GM18517 (cell line): ENCODE data around the gene ANKRD36C.
"Not testable (repeated sequence)": the region's sequence is repeated elsewhere in the genome, so short reads cannot be mapped to it uniquely, and the experiment has no call there.

Experiments used
- ATAC-seq: cut with Tn5 transposase; IDR thresholded peaks from one replicate; pipeline ENCODE4 v1.9.1; 2021; ENCODE audit warnings: mild to moderate bottlenecking, moderate library complexity; ENCODE audit not compliant: unreplicated experiment

The ANKRD36C gene

DNA sequence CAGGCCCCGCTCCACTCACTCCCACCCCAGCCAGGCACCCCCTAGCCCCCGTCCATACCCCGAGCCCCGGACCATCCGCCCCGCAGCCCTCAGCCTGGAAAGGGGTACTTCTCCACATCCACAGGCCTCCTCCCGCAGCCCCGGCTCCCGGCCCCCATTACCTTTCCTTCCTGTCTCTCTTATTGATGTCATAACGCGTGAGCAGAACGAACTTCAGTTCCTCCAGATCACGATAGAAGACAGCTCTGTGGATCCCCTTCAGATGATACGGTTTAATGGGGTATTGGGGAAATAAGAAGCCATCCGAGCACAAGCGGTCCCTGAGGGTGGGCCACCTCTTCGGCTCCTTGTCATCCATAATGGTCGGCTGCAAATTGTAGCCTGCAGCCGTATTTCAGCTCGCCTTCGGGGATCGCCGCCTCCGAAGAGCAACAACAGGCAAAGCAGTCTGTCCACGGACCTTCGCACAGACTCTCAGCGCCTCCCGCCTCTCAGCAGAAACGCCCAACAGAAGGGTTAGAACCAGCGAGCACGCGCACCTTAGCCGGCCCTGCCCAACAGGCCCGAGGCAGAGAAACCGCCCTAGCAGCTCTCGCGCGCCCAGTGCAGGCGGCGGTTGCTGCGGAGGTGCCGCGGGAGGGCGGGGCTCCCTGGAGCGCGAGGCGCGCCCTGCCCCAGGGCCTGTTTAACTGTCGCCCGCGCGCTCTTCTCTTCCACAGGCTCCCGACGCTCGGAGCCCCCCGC, at the start of gene ANKRD36C:
ANKRD36C (minus strand) TSS at position 474 of the 744 bp plus-strand sequence; CDS start at position 358, 116 bp downstream.
- peak; percentile 92 for ATAC-seq

DNA sequence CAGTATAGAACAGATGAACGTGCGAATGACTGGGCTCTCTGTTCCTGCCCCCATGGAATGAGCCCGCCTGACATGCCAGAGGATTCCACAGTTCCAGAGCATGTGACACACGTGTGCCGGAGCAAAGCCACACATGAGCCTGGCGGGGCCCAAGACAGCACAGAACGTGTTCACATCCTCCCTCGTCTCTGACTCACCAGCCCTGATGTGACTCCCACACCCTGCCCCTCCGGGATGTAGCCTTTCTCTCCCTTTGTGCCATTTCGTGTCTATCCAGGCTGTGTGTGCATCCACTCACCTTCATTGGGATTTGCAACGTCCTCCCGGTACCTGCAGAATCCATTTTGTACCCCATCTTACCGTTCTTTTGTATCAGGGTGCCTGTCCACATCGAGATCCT, 43.9 kb upstream of the ANKRD36C start:
- not testable (repeated sequence) for ATAC-seq

DNA sequence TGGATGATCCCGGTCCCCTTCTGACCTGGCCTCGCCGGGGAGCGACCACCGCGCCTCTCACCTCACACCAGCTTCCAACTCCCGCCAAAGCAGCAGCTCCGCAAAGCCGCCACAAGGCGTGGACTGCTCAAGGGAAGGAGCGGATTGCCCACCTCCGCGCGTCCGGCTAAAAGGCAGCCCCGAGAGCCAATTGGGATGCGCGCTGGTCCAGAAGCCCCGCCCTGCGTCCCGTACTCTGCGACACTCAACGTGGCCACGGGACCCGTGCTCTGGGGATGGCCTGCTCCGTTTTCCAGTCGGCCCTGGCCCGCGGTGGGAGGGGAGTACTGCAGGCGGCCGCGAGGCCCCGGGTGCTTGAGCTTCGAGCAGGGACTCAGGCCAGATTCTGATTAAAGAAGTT, 43.2 kb upstream of the ANKRD36C start, which contains the start of gene GPAT2:
GPAT2 (minus strand) TSS at position 125 of the 400 bp plus-strand sequence. CDS start 2,557 bp downstream, outside the sequence.
- ATAC-seq: not testable (repeated sequence)

GRCh38 chr2:96033997-96034396, 42.4 kb upstream of the ANKRD36C start:
- ATAC-seq: not testable (repeated sequence)

DNA sequence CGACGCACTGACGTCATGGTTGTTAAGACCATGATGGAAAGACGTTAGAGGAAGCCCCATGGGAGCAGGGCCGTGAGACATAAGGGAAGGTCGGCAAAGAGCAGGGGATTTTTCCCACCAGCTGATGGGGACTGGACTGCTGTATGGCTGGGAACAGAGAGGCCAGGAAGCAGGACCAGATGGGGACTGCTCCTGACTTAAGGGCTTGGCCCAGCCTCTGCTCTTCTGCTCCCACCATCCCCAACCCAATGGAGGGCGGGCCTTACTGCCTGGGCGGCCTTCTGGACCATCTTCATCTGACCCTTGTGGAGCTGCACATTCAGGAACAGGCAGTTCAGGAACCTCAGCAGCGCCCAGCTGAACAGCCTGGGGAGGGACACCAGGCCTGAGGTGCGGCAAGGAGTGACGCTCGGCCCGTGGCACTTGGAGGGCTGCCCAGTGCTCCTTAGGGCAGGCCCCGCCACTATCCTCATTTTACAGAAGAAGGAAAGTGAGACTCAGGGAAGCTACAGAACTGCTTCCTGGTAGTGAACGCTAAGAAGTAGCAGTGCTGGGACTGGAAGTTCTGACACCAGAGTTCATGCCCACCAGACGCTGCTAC, 36.2 kb upstream of the ANKRD36C start:
- ATAC-seq: not testable (repeated sequence)

DNA sequence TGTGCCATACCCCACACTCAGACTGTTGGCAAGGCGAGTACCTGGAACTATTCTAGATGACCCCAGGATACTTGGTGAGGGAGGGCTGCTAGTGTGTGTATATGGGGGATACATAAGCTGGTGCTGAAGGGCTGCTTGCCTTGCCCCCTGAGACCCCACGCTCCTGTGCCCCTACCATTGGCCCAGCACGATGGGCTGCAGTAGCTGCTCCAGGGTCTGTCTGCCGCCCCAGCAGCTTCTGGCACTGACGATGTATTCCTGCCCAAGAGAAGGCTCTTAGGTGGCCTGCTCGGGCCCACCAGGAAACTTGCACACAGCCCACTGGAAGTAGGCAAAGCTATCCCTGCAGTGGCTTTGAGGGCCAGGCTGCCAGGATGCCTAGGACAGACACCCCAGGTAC, 34.1 kb upstream of the ANKRD36C start:
- not testable (repeated sequence) for ATAC-seq

GRCh38 chr2:96025194-96025492, 33.5 kb upstream of the ANKRD36C start:
- ATAC-seq: no peak

DNA sequence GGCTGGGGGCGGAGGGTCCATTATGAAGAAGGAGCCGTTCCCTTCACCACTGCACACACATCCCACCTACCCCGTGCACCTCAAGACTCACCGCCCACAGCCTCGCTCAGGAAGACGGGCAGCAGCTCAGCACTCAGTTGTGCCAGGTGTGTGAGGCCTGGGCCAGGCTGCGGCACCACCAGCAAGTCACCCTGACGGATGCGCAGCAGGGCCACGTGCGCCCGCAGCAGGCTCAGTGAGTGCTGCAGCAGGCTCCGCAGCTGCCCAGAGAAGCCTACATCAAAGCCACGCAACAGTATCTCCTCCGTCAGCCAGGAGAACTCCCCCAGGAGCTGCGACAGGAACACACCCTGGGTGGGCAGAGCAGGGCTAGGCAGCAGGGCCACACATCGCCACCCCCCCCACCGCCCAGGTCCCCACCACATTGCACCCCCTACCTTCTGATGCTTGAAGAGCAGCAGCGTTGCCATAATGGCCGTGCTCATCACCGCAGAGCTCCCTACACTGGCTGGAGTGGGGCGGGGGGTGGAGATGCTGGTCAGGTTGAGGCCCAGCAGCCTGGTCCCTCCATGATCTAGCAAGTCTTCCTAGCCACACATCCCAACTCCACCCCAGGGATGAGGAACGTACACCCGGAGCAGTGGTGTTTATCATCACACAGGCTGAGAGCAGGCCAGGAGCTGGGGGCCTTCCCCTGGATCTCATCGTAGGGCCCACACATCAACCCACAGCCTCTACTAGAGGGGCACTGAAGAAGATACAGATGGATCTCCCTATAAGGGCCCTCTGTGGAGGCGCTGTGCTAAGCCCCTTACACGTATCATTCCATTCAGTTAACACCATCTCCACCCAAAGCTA, 32.9 kb upstream of the ANKRD36C start:
- no peak for ATAC-seq

DNA sequence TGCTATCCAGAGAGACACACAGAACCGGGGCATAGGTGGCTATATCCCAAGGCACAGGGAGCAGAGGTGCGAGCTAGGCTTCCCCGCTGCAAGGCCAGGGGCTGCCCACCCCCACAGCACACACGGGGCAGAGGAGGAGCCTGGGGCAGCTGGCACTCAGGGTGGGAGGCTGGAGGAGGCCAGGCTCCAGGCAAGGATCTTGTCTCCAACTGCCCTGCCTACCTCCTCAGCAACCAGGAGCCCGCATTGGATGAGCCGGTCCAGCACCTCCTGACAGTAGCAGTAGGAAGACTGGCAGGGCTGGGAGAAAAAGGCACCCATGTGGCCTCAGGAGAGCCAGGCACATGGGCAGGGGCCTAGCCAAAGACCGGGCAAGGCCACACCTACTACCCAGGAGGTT, 32.1 kb upstream of the ANKRD36C start:
- not testable (repeated sequence) for ATAC-seq

GRCh38 chr2:96022701-96023447, 31.2 kb upstream of the ANKRD36C start:
- not testable (repeated sequence) for ATAC-seq

DNA sequence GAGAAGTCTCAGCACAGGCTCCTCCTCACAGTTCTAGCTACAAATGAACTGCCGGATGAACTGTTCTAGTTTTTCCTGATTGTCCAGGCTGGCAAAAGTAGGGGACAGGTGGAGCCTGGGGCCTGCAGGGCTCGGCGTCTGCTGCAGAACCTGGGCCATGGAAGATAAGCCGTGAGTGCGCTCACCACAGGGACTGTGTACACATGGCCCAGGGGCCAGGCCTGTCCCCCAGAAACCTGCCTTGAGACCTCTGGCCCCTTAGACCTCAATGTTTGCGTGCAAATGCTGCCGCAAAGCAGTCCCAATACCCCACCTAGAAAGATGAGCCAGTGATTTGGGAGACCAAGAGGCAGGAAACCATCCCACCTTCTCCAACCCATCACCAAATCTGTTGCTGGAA, 30.5 kb upstream of the ANKRD36C start:
- ATAC-seq: not testable (repeated sequence)

- not testable (repeated sequence) for ATAC-seq
These were observed 29.5 kb upstream of the ANKRD36C start for GRCh38 chr2:96021142-96021541.

GRCh38 chr2:96019909-96020590, 28.4 kb upstream of the ANKRD36C start:
- ATAC-seq: not testable (repeated sequence)

DNA sequence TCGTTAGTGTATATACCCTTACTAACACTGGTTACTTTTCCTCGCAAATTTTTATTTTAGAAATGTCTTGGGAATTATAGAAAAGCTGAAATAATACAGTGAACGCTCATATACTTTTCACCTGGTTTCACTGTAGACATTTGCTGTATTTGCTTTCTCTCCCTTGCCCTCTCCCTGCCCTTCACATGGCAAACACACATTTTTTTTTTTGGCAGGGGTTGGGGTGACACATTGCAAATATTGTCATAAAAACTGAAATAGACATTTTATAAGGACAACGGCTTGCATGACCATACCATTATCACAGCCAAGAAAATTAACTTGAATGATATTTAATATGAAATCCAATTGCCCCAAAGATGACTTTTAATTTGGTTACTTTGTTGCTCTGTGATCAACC, 24.7 kb upstream of the ANKRD36C start:
- ATAC-seq: not testable (repeated sequence)

DNA sequence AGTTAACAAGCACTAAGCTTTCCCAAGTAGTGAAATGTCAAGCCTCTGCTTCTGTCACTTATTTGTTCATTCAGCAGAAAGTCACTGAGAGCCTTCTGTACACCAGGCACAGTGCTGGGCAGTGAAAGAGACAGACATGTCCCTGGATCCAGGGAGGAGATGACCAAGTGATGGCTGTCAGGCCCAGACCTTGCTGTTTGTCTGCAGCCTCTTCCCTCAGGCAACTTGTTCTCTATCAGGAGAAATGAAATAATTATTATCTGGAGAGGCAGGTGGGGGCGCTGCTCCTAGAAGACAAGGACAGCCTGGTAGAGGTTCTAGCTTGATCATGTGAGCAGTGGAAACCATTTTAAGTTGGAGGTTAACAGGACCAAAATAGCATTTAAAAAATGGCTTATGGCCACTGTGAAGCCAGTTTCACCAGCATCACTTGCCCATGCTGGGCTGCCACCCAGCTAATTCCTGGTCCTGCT, 21.2 kb upstream of the ANKRD36C start:
- ATAC-seq: not testable (repeated sequence)

- not testable (repeated sequence) for ATAC-seq
These were observed 20.6 kb upstream of the ANKRD36C start for GRCh38 chr2:96012086-96012791.

DNA sequence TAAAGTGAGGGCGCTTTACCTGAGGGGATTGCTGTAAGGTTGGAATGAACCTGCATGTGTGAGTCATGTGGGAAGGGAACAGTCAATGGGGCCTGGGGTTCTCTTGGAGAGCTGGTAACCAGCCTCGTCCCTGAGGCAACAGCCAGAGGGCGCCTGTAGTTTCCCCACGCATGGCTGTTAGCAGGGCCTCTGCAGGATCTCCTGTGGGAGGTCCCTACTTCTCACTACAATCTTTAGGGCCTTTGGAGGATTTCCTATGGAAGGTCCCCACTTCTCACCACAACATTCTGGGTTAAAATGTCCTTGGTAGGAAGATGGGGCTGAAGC, 19.5 kb upstream of the ANKRD36C start:
- ATAC-seq: not testable (repeated sequence)

DNA sequence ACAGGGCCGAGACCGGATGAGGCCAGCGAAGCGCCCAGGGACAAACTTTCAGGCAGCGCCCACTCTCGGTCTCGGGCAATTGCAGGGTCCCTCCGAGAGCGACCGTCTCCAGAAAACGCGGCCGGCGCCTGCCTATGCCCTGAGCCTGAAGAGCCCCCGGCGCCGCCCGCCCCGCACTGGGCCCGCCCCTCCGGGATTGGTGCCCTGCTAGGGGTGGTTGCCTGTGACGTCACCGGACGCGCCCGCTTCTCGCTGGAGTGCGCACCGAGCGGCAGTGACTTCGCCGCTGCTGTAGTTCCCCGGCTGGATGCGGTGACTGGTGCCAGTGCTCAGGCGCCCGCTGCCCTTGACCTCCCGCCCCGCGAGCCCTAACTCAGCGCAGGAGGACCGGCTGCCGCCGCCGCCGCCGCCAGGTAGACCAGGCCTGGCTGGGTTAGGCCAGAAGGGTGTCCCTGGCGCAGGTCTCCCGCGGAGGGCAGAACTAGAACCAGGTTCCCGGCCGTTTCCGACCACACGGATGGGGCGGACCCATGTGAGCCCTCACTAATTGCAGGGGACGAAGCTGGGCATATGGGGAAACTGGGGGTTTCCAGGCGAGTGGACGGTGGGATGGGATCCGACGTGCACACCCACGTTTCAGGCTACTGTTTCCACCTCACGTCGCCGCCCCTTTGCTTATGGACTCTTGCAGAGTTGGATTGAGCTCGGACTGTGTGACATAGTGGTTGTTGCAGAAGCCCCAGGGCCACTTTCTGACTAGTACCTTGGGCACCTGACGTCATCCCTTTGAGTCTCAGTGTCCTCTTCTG, 18.9 kb upstream of the ANKRD36C start:
- peak; percentile 98 for ATAC-seq

DNA sequence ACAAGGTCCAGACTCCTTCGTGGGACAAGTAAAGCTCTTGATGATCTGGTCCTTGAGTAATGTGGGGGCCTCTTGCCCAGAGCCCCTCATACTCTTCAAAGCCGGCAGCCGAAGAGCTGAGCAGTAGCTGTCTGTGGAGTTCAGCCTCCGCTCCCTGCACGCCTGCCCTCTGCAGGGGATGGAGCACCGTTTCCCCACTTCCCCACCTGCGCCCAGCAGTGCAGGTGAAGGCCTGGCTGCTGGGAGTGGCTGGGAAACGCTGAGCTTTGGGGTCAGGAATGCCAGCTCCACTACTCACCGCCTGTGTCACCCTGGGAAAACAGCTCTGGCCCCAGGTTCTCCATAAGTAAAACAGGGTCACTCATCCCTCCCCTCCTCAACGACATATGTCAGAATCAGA, 18.2 kb upstream of the ANKRD36C start:
- not testable (repeated sequence) for ATAC-seq
